ENCODE measurements around the gene DPYD.

The DPYD gene

GRCh38 chr1:97936976-97937375, 16.1 kb upstream of the DPYD start:
- no peak overlapping the region for H3K4me3 ChIP-seq (ENCODE audit: control insufficient read depth, low read depth, low read length)
- TF ChIP-seq CTCF (conservative IDR thresholded peaks at IDR 0.05; ENCODE audit: control insufficient read depth, insufficient read depth, low read depth, low read length), result no peak
- no peak for DNase-seq (ENCODE audit: low read depth)

- no peak for DNase-seq (ENCODE audit: low read depth)
- no peak overlapping the region for H3K4me3 ChIP-seq (ENCODE audit: control insufficient read depth, low read depth, low read length)
- TF ChIP-seq CTCF (conservative IDR thresholded peaks at IDR 0.05; ENCODE audit: control insufficient read depth, insufficient read depth, low read depth, low read length), result no peak
These were observed 13.7 kb upstream of the DPYD start for GRCh38 chr1:97934491-97934890.

GRCh38 chr1:97929874-97930851, 9.3 kb upstream of the DPYD start:
- no peak overlapping the region for H3K4me3 ChIP-seq (ENCODE audit: control insufficient read depth, low read depth, low read length)
- TF ChIP-seq CTCF (conservative IDR thresholded peaks at IDR 0.05; ENCODE audit: control insufficient read depth, insufficient read depth, low read depth, low read length), result no peak
- DNase-seq (ENCODE audit: low read depth), result no peak

GRCh38 chr1:97926017-97926708, 5.3 kb upstream of the DPYD start:
- TF ChIP-seq CTCF (conservative IDR thresholded peaks at IDR 0.05; ENCODE audit: control insufficient read depth, insufficient read depth, low read depth, low read length), result no peak
- no peak for DNase-seq (ENCODE audit: low read depth)
- H3K4me3 ChIP-seq (ENCODE audit: control insufficient read depth, low read depth, low read length), result no peak overlapping the region

GRCh38 chr1:97925151-97925550, 4.3 kb upstream of the DPYD start:
- DNase-seq (ENCODE audit: low read depth), result no peak
- H3K4me3 ChIP-seq (ENCODE audit: control insufficient read depth, low read depth, low read length), result no peak overlapping the region
- no peak for TF ChIP-seq CTCF (conservative IDR thresholded peaks at IDR 0.05; ENCODE audit: control insufficient read depth, insufficient read depth, low read depth, low read length)

GRCh38 chr1:97923811-97924210, 3.0 kb upstream of the DPYD start:
- DNase-seq (ENCODE audit: low read depth), result no peak
- no peak overlapping the region for H3K4me3 ChIP-seq (ENCODE audit: control insufficient read depth, low read depth, low read length)
- TF ChIP-seq CTCF (conservative IDR thresholded peaks at IDR 0.05; ENCODE audit: control insufficient read depth, insufficient read depth, low read depth, low read length), result no peak

Data from fibroblast of mammary gland (primary cell).